HL-60 (cell line): ENCODE results near the gene AGGF1.
"Not testable (repeated sequence)": the region's sequence is repeated elsewhere in the genome, so short reads cannot be mapped to it uniquely, and the experiment has no call there.

Source experiments
- DNase-seq, 2 experiments: peaks; one replicate each; pipeline ENCODE4 v3.0.0-alpha.2; 2010 to 2020; ENCODE audit warnings: low read depth in 1 of 2, low spot score in 1 of 2
- H3K27ac ChIP-seq: fragments of 250-450 bp; sonication (Bioruptor Pico); replicated peaks from 2 replicates; pipeline ENCODE4 v1.5.1; 2020; ENCODE audit warnings: mild to moderate bottlenecking, moderate library complexity
- H3K27me3 ChIP-seq: fragments of 250-450 bp; sonication (Bioruptor Pico); 2 replicates; pipeline ENCODE4 v1.5.1; 2021; ENCODE audit warnings: mild to moderate bottlenecking, moderate library complexity; ENCODE audit not compliant: insufficient read depth, poor library complexity, severe bottlenecking
- H3K4me3 ChIP-seq: replicated peaks from 2 replicates; pipeline ENCODE4 v1.5.1; 2011; ENCODE audit warnings: mild to moderate bottlenecking, control low read depth, low read length; ENCODE audit not compliant: insufficient read depth
- GABPA ChIP-seq: IDR thresholded peaks from 2 replicates; pipeline ENCODE4 v1.6.1; 2012; ENCODE audit warnings: low read depth
- POLR2AphosphoS5 ChIP-seq: IDR thresholded peaks from 2 replicates; pipeline ENCODE4 v1.6.1; 2012; ENCODE audit warnings: low read depth
- SPI1 ChIP-seq: IDR thresholded peaks from 2 replicates; pipeline ENCODE4 v1.6.1; 2012; ENCODE audit warnings: low read depth, mild to moderate bottlenecking, borderline replicate concordance
- TF ChIP-seq, protein P1 (sequence below): IDR thresholded peaks from 2 replicates; pipeline ENCODE4 v1.6.1; 2012; ENCODE audit warnings: low read depth; ENCODE audit not compliant: insufficient replicate concordance
- TF ChIP-seq, protein P2 (sequence below): IDR thresholded peaks from one replicate; pipeline ENCODE4 v1.5.1; 2011; ENCODE audit warnings: low read length, control low read depth, inconsistent platforms; ENCODE audit not compliant: insufficient read depth

The AGGF1 gene

DNA sequence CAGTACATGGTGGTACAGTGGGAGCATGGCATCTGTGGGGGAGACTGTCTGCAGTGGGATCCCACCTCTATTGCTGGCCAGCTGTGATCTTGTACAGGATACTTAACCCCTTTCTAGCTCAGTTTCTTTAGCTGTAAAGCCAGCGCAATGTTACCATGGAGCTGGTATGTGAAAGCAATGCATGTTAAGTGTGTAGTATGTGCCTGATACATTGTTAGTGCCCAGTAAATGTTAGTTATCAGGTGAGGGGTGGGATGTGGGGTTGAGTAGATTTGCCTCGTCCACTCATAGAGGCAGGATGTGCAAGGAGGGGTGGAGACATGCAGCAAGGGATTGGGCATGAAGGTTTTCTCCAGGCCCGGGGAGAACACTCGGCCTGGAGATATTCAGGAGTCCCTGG is 44.5 kb downstream of the AGGF1 start:
- Histone ChIP-seq H3K4me3 (no peak overlapping the region), H3K27ac (no peak overlapping the region), H3K27me3 (no peaks in the 10 kb centered on the region)
- DNase-seq, result no peak
- TF ChIP-seq GABPA (no peak), SPI1 (no peak), POLR2AphosphoS5 (no peak)
- TF ChIP-seq, protein P1, sequence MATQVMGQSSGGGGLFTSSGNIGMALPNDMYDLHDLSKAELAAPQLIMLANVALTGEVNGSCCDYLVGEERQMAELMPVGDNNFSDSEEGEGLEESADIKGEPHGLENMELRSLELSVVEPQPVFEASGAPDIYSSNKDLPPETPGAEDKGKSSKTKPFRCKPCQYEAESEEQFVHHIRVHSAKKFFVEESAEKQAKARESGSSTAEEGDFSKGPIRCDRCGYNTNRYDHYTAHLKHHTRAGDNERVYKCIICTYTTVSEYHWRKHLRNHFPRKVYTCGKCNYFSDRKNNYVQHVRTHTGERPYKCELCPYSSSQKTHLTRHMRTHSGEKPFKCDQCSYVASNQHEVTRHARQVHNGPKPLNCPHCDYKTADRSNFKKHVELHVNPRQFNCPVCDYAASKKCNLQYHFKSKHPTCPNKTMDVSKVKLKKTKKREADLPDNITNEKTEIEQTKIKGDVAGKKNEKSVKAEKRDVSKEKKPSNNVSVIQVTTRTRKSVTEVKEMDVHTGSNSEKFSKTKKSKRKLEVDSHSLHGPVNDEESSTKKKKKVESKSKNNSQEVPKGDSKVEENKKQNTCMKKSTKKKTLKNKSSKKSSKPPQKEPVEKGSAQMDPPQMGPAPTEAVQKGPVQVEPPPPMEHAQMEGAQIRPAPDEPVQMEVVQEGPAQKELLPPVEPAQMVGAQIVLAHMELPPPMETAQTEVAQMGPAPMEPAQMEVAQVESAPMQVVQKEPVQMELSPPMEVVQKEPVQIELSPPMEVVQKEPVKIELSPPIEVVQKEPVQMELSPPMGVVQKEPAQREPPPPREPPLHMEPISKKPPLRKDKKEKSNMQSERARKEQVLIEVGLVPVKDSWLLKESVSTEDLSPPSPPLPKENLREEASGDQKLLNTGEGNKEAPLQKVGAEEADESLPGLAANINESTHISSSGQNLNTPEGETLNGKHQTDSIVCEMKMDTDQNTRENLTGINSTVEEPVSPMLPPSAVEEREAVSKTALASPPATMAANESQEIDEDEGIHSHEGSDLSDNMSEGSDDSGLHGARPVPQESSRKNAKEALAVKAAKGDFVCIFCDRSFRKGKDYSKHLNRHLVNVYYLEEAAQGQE, result no peak

DNA sequence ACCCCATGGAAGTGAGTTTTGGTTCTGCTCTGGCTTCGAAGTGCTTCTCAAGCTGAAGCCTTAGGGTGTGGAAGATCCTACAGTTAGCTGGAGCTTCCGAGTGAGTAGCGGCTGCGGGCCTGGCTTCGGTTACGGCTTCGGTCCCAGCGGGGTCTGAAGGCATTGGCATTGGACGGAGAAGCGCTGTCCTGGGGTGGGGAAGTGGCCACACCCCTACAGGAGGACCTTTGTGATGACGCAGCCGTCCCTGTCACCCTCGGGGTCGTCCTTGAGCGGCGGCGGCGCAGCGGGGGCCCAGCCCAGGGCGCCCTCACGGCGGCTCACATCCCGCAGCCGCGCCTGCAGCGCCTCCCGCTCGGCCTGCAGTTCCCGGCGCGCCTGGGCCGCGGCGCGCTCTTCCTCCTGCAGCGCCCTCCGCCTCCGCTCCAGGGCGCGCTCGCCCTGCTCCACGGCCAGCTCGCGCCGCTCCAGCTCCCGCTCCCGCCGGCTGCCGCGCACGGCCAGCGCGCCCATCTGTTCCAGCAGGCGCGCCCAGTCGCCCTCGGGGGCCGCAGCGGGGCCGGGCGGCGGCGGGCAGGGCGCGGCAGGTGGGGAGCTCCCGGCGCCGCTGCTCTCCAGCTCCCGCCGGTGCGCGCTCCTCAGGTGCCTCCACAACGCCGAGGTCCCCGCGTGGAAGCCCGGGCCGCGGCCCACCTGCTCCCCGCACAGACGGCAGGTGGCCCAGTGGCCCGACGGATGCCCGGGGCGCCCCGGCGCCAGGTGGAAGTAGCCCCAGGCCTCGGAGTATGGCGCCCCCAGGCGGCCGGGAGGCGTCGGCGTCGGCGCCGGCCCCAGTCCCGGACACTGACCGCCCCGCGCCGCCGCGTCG is 47.0 kb downstream of the AGGF1 start:
- Histone ChIP-seq H3K27ac (no peak overlapping the region), H3K27me3 (no peaks in the 10 kb centered on the region), H3K4me3 (peak overlapping the region; percentile 34)
- DNase-seq, result peak; percentile 13 to 32
- TF ChIP-seq, protein P1, result no peak
- TF ChIP-seq, protein P2, sequence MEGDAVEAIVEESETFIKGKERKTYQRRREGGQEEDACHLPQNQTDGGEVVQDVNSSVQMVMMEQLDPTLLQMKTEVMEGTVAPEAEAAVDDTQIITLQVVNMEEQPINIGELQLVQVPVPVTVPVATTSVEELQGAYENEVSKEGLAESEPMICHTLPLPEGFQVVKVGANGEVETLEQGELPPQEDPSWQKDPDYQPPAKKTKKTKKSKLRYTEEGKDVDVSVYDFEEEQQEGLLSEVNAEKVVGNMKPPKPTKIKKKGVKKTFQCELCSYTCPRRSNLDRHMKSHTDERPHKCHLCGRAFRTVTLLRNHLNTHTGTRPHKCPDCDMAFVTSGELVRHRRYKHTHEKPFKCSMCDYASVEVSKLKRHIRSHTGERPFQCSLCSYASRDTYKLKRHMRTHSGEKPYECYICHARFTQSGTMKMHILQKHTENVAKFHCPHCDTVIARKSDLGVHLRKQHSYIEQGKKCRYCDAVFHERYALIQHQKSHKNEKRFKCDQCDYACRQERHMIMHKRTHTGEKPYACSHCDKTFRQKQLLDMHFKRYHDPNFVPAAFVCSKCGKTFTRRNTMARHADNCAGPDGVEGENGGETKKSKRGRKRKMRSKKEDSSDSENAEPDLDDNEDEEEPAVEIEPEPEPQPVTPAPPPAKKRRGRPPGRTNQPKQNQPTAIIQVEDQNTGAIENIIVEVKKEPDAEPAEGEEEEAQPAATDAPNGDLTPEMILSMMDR, result peak; percentile 18

DNA sequence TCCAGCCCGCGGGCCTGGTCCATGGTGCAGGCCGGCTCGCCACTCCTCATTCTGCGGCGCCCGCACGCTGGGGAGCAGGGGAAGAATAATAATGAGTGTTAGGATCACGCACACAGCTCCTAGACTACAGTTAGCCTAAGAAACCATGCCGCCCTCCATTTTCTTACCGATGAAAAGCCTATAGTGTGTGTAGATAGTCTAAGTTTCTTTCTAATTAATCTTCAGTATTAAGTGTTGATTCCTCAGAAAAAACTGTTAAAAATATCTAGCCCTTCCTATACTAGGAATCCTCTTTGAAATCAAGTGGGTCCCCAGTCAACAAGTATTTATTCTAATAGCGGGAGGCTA is 47.6 kb downstream of the AGGF1 start:
- no peak for TF ChIP-seq POLR2AphosphoS5
- TF ChIP-seq, protein P2, result no peak
- TF ChIP-seq, protein P1, result no peak
- no peak for TF ChIP-seq GABPA
- no peak for TF ChIP-seq SPI1
- DNase-seq, result no peak
- Histone ChIP-seq H3K27me3 (no peaks in the 10 kb centered on the region), H3K4me3 (peak overlapping the region; percentile 34), H3K27ac (no peak overlapping the region)

DNA sequence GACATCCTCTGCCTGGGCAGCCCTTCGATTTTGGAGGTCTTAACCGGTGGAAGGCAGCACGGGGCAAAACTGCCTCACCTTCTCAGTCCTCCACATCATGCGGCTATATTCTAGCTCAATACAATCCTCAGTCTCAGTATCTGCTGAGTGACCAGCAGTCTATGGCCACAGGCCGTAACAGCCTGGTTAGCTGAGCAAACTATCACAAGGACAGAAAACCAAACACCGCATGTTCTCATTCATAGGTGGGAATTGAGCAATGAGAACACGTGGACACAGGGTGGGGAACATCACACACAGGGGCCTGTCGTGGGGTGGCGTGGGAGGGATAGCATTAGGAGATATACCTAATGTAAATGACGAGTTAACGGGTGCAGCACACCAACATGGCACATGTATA is 50.3 kb downstream of the AGGF1 start:
- not testable (repeated sequence) for DNase-seq, H3K27me3 ChIP-seq, H3K27ac ChIP-seq, H3K4me3 ChIP-seq
